Activated CD8-positive, alpha-beta memory T cell treated with anti-CD3 and anti-CD28 coated beads, Interleukin-2, amount 50 U/mL, for 24 hours (primary cell): ENCODE data around the gene CALM1.

Experiments
- DNase-seq: peaks from one replicate; pipeline ENCODE4 v3.0.0-alpha.2; 2020; ENCODE audit errors: extremely low read depth

CALM1 gene

GRCh38 chr14:90443161-90444076 lies 46.6 kb downstream of the CALM1 start:
- DNase-seq, result no peak

- no peak for DNase-seq
Measured at GRCh38 chr14:90444077-90444696, 47.4 kb downstream of the CALM1 start.

- DNase-seq, result no peak
Measured at GRCh38 chr14:90445011-90445410, 48.2 kb downstream of the CALM1 start.

GRCh38 chr14:90446405-90446804 lies 49.6 kb downstream of the CALM1 start:
- no peak for DNase-seq

- DNase-seq, result no peak
Measured at GRCh38 chr14:90447720-90448497, 51.1 kb downstream of the CALM1 start.

GRCh38 chr14:90449411-90449810 lies 52.6 kb downstream of the CALM1 start:
- DNase-seq, result no peak

GRCh38 chr14:90450151-90450550 lies 53.3 kb downstream of the CALM1 start:
- DNase-seq, result no peak

GRCh38 chr14:90450667-90451066 lies 53.8 kb downstream of the CALM1 start:
- no peak for DNase-seq

GRCh38 chr14:90451443-90451842 lies 54.6 kb downstream of the CALM1 start:
- no peak for DNase-seq

- no peak for DNase-seq
Measured at GRCh38 chr14:90451961-90452360, 55.1 kb downstream of the CALM1 start.

GRCh38 chr14:90452366-90452765 lies 55.5 kb downstream of the CALM1 start:
- no peak for DNase-seq

- no peak for DNase-seq
Measured at GRCh38 chr14:90453401-90453951, 56.6 kb downstream of the CALM1 start.

- DNase-seq, result no peak
Measured at GRCh38 chr14:90454041-90455000, 57.5 kb downstream of the CALM1 start.

- DNase-seq, result no peak
Measured at GRCh38 chr14:90455100-90455571, 58.3 kb downstream of the CALM1 start.

GRCh38 chr14:90456551-90456950 lies 59.7 kb downstream of the CALM1 start:
- DNase-seq, result no peak

- DNase-seq, result no peak
Measured at GRCh38 chr14:90457186-90457585, 60.4 kb downstream of the CALM1 start.
